ENCODE data around the gene DLEU7. TPM values are rescaled to one million over a fixed set of nuclear protein-coding genes. Genes with fewer than 3 reads are reported as not detected.

Gene DLEU7
- total RNA-seq (2014; rRNA removed; shearing (Covaris generic)), result 0.17 TPM in 1 of 2 replicates, not detected in the other

- DNase-seq (ENCODE audit: low read depth), result no peak
These were observed at the start of gene DLEU7 for GRCh38 chr13:50843257-50844083. Gene DLEU7, minus strand, starts transcription at chr13:50843692. Its CDS starts 46 bp downstream, at chr13:50843646.

GRCh38 chr13:50892210-50892944, 48.9 kb upstream of the DLEU7 start:
- no peak for DNase-seq (ENCODE audit: low read depth)

- DNase-seq (ENCODE audit: low read depth), result no peak
These were observed 47.7 kb upstream of the DLEU7 start for GRCh38 chr13:50891206-50891605.

GRCh38 chr13:50889317-50889716, 45.8 kb upstream of the DLEU7 start:
- DNase-seq (ENCODE audit: low read depth), result no peak

GRCh38 chr13:50888362-50888761, 44.9 kb upstream of the DLEU7 start:
- no peak for DNase-seq (ENCODE audit: low read depth)

GRCh38 chr13:50887151-50887550, 43.7 kb upstream of the DLEU7 start:
- DNase-seq (ENCODE audit: low read depth), result no peak

- no peak for DNase-seq (ENCODE audit: low read depth)
These were observed 40.8 kb upstream of the DLEU7 start for GRCh38 chr13:50884265-50884664.

- DNase-seq (ENCODE audit: low read depth), result no peak
These were observed 40.2 kb upstream of the DLEU7 start for GRCh38 chr13:50883728-50884127.

GRCh38 chr13:50882816-50883435, 39.4 kb upstream of the DLEU7 start:
- no peak for DNase-seq (ENCODE audit: low read depth)

- no peak for DNase-seq (ENCODE audit: low read depth)
These were observed 30.5 kb upstream of the DLEU7 start for GRCh38 chr13:50873991-50874390.

- no peak for DNase-seq (ENCODE audit: low read depth)
These were observed 30.0 kb upstream of the DLEU7 start for GRCh38 chr13:50873467-50873866.

- no peak for DNase-seq (ENCODE audit: low read depth)
These were observed 27.9 kb upstream of the DLEU7 start for GRCh38 chr13:50871405-50871804.

GRCh38 chr13:50867637-50867945, 24.1 kb upstream of the DLEU7 start:
- no peak for DNase-seq (ENCODE audit: low read depth)

- DNase-seq (ENCODE audit: low read depth), result peak; percentile 71
These were observed 23.5 kb upstream of the DLEU7 start for GRCh38 chr13:50866817-50867636.

- DNase-seq (ENCODE audit: low read depth), result no peak
These were observed 21.0 kb upstream of the DLEU7 start for GRCh38 chr13:50864492-50864891.

GRCh38 chr13:50855681-50856080, 12.2 kb upstream of the DLEU7 start:
- no peak for DNase-seq (ENCODE audit: low read depth)

- no peak for DNase-seq (ENCODE audit: low read depth)
These were observed 7.0 kb upstream of the DLEU7 start for GRCh38 chr13:50850445-50850844.

GRCh38 chr13:50847501-50847900, 4.0 kb upstream of the DLEU7 start:
- DNase-seq (ENCODE audit: low read depth), result no peak

GRCh38 chr13:50846861-50847475, 3.5 kb upstream of the DLEU7 start:
- DNase-seq (ENCODE audit: low read depth), result no peak

GRCh38 chr13:50845211-50845610, 1.7 kb upstream of the DLEU7 start:
- DNase-seq (ENCODE audit: low read depth), result peak; percentile 58

- DNase-seq (ENCODE audit: low read depth), result no peak
These were observed 788 bp upstream of the DLEU7 start for GRCh38 chr13:50844084-50844875.

Data from M059J (cell line).